SKM-1 treated with dmso at 0.1 percent for 144 hours (cell line): ENCODE results near the gene ARHGAP42.

Experiments
- DNase-seq: peaks from one replicate; lab custom pipeline; 2025; ENCODE audit not compliant: unreplicated experiment; lab: John Stamatoyannopoulos, UW

Gene ARHGAP42

GRCh38 chr11:100955318-100955717, 268.2 kb downstream of the ARHGAP42 start:
- DNase-seq = no peak

DNA sequence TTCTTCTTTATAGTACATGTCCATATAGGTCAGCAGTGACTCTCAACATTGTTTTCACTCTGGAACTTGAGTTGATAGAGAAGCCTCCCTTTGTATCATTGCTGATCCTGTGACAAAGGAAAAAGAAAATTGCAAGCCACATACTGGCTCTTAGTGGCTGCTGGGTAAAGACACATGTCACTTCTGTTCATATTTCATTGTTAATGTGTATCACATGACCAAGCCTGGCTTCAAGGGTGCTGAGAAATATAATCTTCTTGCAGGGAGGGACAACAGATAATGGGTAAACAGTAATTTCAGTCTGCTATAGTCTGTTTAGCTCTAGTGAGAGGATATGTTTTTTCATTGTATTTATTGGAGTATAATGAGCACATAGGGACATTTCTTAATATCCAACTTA, 269.3 kb downstream of the ARHGAP42 start:
- DNase-seq = no peak

DNA sequence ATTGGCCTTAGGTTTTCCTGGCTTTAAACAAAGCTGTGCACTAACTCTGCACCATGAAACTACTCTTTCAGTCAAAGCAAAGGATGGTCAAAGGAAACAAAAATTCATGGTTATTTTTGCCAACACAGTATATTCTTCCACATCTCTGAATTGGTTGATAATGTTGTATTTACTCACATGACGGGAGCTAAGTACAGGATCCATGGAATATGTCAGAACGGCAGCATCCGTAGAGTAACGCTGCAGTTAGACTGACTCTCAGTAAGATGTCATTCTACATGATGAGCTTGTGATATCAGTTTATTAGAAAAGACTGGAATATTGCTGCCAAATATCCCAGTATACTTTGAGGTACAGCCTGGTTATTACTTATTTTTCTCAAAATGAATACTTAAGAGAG, 270.4 kb downstream of the ARHGAP42 start:
- no peak for DNase-seq

DNA sequence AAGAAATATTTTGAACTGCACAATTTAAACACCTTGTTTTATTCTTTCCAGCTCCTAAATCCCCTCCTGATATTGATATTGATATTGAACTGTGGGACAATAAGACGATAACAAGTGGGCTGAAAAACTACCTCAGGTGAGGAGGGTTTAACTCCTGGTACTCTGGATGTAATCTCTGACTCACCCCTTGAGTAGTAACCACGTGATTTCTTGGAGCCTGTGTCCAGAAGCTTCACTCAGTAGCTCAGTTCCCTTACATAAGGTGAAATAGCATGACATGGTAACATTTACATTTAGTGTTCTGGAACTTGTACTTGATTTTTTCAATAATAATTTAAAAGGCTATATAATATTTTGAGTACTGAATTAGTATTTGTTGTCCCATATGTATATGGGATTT, 274.5 kb downstream of the ARHGAP42 start:
- no peak for DNase-seq

DNA sequence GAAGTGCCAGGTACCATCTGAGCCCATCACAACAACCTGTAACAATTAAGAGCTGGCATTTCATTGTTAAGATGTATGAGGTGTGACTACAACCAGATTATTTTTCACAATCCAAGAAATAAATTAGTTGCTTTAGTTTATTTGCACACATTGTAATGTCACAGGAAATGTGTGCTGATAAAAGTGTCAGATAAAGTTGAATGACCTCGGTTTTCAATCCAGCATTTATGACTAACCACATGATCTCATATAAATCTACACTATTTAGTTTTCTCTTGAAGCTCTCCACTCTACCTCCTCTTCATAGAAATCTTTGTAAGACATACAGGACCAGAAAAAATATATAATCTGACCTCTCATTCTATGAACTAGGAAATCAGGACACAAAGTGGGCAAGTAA, 276.3 kb downstream of the ARHGAP42 start:
- no peak for DNase-seq

- no peak for DNase-seq
Measured at GRCh38 chr11:100964435-100964834, 277.3 kb downstream of the ARHGAP42 start.

GRCh38 chr11:100965346-100965745, 278.3 kb downstream of the ARHGAP42 start:
- no peak for DNase-seq

DNA sequence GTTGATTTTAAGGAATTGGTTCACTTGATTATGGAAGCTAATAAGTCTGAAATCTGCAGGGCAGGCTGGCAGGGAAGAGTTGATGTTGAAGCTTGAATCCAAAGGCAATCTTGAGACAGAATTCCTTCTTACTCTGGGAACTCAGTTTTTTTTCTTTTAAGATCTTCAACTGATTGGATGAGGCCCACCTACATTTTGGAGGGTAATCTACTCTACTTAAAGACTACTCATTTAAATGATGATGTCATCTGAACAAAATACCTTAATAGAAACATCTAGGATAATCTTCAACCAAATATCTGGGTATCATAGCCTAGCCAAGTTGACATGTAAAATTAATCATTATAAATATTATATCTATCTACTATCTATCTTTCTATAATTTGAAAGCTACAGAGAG, 279.3 kb downstream of the ARHGAP42 start:
- DNase-seq = no peak

DNA sequence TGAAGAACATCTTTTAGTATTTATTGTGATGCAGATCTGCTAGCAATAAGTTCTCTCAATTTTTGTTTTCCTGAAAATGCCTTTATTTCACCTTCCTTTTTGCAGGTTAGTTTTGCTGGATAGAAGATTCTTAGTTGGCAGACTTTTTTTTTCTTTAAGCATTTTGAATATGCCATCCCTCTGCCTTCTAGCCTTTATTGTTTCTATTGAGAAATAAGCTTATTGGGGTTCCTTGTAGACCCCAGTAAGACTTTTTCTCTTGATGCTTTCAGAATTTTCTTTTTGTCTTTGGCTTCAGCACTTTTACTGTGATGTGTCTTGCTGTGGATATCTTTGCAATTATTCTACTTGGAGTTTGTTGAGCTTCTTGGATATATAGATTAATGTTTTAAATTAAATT, 281.9 kb downstream of the ARHGAP42 start:
- no peak for DNase-seq

DNA sequence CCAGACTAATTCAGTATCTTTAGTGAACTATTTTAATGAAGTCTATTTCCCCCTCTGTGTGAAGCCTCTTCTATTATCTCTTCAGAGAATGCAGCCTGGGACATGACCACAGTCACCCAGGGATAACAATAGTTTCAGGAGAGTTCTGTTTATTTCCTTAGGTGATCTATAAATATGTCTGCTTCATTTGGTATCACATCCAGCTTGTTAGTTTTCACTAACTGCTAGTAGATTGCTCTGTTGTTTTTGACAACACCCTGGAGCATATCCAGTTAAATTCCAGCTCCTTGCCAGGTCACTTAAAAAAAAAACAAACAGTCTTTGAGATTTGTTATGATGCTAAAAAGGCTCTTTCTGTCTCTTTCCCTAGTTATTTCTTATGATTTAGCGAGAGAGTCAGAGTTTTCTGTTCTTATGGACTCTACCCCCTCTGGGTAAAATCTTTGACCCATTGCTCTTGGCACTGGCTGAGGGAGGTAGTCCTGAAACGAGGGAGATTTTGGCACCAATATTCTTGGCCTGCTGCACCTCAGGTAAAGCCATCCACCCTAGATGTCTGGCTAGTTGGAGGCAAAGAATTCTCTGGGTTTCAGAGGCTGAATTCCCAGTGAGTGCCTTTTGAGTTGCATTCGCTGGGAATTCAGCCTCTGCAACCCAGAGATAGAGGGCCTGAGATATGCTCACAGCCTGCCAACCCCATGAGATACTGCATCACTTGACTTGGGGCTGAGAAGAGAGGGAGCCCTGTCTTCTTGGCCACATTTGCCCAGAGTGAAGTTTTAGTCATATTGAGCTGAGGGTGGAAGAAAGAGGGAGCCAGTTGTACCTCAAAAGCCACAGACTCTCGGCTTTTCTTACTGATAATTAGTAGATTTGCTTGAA, 283.4 kb downstream of the ARHGAP42 start:
- DNase-seq = no peak

- no peak for DNase-seq
Measured at GRCh38 chr11:100972046-100972445, 285.0 kb downstream of the ARHGAP42 start.

DNA sequence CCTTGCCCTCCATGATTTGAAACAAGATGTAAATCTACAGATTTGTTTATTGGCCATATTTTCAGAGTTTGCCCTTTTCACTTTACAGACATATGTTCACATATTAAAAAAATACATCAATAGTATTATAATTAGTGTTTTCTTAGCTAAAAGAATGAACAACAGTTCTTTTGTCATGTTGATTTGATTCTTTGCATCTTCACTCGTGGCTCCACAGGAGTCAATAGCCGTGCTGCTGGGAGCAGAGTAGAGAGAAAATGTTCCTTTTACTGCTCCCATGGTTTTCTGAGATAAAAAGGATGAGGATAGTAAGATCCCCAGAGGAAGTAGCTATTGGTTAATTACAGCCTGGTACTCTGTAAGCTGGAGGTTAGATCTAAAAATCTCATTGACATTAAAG, 291.4 kb downstream of the ARHGAP42 start:
- DNase-seq = no peak

DNA sequence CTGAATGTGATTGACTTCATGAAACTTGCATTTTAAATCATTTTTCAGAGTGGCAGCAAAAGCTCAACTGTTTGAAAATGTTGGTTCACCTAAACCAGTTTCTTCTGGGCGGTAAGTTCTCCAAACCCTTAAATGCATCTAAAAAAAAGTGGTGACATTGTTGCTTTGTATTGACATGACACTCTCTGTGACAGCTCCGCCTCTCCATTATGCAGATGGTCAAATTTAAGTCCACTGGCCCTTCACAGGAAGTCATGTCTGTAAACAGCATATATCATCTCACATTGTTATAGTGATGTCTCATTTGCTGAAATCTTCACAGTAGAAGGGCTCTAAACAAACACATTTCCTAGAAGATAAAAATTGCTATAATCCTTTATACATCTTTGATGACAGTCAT, 291.9 kb downstream of the ARHGAP42 start:
- no peak for DNase-seq

DNA sequence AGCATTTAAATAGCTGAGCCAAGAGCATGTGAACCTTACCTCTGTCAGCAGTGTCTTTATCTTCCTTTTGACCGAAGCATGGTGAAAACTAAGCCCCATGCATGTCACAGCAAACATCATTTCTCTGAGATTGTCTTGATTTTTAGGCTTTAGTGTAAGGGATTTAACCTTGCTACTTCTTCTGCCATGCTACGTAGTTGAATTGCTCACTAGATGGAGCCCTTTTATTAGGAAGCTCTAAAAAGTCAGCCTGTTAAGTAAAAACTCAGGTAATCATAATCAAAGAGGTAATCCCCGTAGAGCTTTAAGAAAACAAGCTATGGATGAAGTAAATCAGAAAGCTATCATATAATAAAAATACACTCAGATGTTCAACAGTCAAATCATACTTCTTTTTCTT, 293.1 kb downstream of the ARHGAP42 start:
- DNase-seq = no peak

GRCh38 chr11:100981196-100981824, 294.2 kb downstream of the ARHGAP42 start:
- DNase-seq = no peak

GRCh38 chr11:100984668-100985067, 297.6 kb downstream of the ARHGAP42 start:
- DNase-seq = no peak

GRCh38 chr11:100990931-100991330, 303.8 kb downstream of the ARHGAP42 start:
- DNase-seq = no peak

- DNase-seq = no peak
Measured at GRCh38 chr11:100991541-100991940, 304.5 kb downstream of the ARHGAP42 start.

DNA sequence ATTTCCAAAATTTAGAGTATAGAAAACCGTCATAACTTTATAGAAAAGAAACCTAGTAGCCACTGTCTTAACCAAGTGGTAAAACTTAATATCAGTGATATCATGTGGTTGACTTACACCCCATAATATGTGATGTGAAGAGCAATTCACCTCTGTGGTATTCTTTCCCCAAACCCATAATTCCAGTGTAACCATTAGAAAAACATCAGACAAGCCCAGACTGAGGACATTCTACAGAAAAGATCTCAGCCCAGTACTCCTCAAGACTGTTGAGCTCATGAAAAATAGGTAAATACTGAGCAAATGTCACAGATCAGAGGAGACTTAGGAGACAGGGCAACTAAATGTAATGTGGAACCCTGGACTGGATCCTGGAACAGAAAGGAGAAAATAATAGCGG, 307.9 kb downstream of the ARHGAP42 start:
- DNase-seq = no peak

GRCh38 chr11:100999756-101000155, 312.7 kb downstream of the ARHGAP42 start:
- no peak for DNase-seq

DNA sequence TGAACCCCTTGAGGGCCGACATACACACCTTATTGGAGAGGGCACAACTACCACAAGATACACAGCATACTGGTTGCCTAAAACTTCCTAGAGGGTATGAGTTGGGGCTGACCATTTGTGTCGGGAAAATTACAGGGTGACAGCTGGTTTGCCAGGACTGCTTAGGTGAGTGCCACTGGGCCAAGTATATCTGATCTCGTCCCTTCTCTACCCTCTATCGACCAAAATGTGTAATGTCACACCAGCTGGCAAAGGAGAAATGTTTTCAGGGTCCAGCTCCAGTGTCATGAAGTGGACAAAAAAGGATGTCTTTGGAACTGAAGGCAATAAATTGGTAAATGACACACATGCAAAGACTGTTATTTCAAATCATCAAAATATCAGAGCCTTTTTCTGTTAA, 316.4 kb downstream of the ARHGAP42 start:
- DNase-seq = no peak

DNA sequence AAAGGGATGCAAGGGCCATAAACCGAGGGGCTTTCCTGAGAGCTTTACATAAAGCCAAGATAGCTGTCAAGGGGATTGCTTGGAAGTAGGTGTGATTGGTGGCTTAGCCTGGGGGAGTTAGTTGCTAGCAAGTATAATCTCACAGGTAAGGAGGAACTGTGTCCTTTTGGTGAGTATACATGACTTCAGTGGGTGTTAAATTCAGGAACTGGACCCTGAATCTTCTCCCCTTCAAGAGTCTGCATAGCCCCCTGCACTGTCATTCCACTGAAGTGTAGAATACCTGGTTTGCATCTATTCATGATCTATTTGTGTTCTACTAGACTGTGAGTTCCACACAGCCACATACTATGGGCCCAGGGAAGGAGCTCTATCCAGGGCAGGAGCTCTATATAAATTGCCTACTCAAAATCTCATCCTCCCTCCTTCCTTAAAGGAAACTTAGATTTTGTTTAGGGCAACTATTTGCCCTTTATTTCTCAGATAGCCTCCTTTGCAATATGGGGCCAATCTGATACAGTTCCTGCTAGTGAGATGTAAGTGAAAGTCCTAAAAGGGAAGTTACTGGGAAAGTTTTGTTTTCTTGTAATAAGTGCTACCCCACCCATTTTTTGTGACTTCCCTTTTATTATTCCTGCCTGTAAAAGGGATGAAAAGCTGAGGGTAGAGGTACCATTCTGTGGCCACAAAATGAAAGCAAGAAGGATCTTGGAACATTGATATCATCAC, 322.0 kb downstream of the ARHGAP42 start:
- DNase-seq = peak; percentile 37
